Epithelial cell of proximal tubule (primary cell): ENCODE measurements around the gene PTPRA. TPM values are rescaled to one million over a fixed set of nuclear protein-coding genes. Genes with fewer than 3 reads are reported as not detected.
A peak's percentile ranks its signal among the peaks of the same experiment; 100 is the strongest.

ENCODE experiments used
- DNase-seq: peaks from one replicate; pipeline ENCODE4 v3.0.0-alpha.2; 2011; ENCODE audit warnings: low read depth
- H3K4me3 ChIP-seq: 2 replicates; pipeline ENCODE4 v1.5.1; 2011; ENCODE audit warnings: low read depth, mild to moderate bottlenecking, low read length
- total RNA-seq: library from RNA; depleted of rRNA; stranded (reverse); fragments of >200 nt; gene quantifications from 2 replicates; pipeline ENCODE4 v1.2.3, GENCODE V29; 2015
- TF ChIP-seq, protein P1 (sequence below): conservative IDR thresholded peaks from 2 replicates; pipeline ENCODE4 v1.5.1; 2012; ENCODE audit warnings: low read depth, mild to moderate bottlenecking, low read length

The PTPRA gene
- total RNA-seq, 1 donor from 2014 or later = 40.8 TPM

DNA sequence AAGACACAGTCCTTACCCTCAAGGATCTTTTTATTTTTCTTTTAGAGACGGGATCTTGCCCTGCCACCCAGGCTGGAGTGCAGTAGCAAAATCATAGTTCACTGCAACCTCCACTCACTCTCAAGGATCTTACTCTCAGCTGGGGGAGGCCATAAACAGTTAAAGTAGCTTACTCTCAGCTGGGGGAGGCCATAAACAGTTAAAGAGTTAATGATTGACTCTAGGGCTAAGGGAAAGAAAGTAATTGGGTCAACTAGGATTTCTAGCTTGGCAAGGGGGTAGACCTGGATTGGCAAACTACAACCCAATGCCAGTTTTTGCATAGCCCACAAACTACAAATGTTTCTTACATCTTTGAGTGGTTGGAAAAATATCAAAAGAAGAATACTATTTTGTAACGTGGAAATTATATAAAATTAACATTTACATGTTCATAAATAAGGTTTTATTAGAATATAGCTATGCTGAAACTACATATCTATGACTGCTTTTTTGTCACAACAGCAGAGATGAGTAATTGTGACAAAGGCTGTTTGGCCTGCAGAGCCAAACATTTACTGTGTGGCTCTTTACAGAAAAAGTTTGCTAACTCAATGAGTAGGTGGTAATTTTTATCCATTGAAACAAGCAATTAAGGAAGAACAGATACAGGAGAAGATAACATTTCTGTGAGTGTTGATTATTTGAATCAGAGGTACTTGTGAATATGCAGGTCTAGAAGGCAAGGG, 46.4 kb downstream of the PTPRA start:
- TF ChIP-seq, protein P1, sequence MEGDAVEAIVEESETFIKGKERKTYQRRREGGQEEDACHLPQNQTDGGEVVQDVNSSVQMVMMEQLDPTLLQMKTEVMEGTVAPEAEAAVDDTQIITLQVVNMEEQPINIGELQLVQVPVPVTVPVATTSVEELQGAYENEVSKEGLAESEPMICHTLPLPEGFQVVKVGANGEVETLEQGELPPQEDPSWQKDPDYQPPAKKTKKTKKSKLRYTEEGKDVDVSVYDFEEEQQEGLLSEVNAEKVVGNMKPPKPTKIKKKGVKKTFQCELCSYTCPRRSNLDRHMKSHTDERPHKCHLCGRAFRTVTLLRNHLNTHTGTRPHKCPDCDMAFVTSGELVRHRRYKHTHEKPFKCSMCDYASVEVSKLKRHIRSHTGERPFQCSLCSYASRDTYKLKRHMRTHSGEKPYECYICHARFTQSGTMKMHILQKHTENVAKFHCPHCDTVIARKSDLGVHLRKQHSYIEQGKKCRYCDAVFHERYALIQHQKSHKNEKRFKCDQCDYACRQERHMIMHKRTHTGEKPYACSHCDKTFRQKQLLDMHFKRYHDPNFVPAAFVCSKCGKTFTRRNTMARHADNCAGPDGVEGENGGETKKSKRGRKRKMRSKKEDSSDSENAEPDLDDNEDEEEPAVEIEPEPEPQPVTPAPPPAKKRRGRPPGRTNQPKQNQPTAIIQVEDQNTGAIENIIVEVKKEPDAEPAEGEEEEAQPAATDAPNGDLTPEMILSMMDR = no peak
- peak; percentile 35 for DNase-seq
- H3K4me3 ChIP-seq = no peak overlapping the region

DNA sequence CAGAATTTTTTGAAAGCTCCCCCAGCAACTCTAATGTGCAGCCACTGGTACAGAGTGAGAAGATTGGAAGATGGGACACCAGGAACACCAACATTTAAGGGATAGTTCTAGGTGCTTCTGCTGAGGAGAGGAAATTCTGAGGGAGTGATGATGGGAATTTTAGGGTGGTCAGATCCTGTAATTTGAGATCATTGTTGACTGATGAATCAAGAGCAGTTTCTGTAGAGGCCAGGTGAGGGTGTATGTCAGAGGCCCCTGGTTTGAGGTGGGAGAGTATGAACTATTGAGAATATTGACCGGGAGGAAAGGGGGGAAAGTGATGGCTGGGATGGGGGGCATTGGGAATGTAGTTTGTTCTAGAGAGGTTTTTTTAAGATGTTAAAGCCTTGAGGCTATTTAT, 47.2 kb downstream of the PTPRA start:
- H3K4me3 ChIP-seq = no peak overlapping the region
- TF ChIP-seq, protein P1 = no peak
- DNase-seq = no peak

DNA sequence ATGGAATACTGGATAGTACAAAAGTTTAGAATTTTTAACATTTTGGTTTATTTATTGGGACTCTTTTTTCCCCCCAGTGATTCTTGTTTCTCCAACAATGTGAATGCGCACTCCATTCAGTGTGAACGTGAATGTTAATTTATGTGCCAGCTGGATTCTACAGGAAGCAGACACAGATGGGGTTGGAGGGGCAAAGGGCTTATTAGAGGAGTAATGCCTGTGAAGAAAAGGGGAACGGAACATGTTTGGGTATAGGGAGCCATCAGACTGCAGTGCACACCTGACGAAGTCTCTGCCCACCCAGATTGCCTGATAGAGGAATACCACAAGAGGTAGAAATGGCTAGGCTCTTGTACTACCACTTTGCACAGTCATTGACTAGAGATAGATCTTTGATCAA, 48.2 kb downstream of the PTPRA start:
- TF ChIP-seq, protein P1 = no peak
- no peak for DNase-seq
- H3K4me3 ChIP-seq = no peak overlapping the region

DNA sequence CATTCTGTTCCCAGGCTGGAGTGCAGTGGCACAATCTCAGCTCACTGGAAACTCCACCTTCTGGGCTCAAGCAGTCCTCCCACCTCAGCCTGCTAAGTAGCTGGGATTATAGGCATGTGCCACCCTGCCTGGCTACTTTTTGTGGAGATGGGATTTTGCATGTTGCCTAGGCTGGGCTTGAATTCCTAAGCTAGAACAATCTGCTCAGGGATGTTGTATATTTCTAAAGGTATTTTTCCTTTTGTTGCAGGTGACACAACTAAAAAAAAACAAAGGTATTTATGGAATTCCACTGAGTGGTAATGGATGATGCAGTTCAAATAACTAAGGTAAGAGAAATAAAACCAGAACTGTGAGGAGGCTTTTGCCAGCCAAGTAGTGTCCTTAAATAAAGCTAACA, 49.7 kb downstream of the PTPRA start:
- TF ChIP-seq, protein P1 = no peak
- H3K4me3 ChIP-seq = no peak overlapping the region
- no peak for DNase-seq

DNA sequence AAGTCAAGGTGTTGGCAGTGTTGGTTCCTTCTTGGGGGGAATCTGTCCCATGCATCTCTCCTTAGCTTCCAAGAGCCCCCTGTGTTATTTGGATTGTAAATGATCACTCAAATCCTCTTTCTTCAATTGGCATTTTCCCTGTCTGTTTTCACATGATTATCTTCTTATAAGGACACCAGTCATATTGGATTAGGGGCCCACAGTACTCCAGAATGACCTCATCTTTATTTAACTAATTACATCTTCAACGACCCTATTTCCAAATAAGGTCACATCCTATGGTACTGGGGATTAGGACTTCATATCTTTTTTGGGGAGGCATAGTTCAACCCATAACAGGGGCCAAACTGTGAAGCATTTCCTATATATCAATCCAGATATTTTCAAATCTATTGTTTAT, 57.3 kb downstream of the PTPRA start:
- no peak overlapping the region for H3K4me3 ChIP-seq
- TF ChIP-seq, protein P1 = no peak
- DNase-seq = no peak

DNA sequence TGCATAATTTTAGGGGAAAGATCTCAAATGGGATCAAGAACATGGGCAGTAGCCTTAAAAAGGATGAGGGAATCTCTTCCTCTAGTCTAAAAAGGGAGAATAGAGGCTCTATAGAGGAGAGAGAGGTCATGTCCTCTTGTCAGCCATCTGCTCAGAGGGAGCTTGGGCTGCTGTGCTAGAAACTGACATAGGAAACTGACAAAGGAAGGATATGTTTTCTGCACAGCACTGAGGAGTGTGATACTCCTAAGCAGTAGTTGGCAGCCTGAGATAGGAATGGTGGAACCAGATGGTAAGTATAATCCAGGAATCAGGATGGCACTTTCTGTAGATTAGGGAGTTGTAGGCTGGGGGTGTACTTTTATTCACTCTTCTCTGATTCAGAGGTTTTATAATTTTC, 59.2 kb downstream of the PTPRA start:
- TF ChIP-seq, protein P1 = no peak
- H3K4me3 ChIP-seq = no peak overlapping the region
- DNase-seq = no peak

DNA sequence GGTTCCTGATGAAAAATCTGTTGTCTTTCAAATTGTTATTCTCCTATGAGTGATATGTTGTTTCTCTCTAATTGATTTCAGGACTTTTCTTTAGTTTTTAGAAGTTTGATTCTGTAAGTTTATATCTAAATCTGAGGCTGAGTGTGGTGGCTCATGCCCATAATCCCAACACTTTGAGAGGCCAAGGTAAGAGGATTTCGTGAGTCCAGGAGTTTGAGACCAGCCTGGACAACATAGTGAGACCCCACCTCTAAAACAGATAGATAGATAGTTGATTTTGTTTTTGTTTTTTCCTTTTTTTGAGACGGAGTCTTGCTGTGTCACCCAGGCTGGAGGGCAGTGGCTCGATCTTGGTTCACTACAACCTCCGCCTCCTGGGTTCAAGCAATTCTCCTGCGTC, 64.6 kb downstream of the PTPRA start:
- TF ChIP-seq, protein P1 = no peak
- H3K4me3 ChIP-seq = no peak overlapping the region
- no peak for DNase-seq
